HG03378 (cell line): ENCODE results near the gene SPACA7.
"Not testable (repeated sequence)": the region's sequence is repeated elsewhere in the genome, so short reads cannot be mapped to it uniquely, and the experiment has no call there.

Source experiments
- ATAC-seq: cut with Tn5 transposase; IDR thresholded peaks from one replicate; pipeline ENCODE4 v1.9.1; 2021; ENCODE audit warnings: mild to moderate bottlenecking, moderate library complexity; ENCODE audit not compliant: unreplicated experiment

SPACA7 gene

GRCh38 chr13:112349681-112350080, 26.5 kb upstream of the SPACA7 start:
- ATAC-seq, result no peak

- no peak for ATAC-seq
Measured at GRCh38 chr13:112350300-112350699, 25.9 kb upstream of the SPACA7 start.

GRCh38 chr13:112351825-112352224, 24.3 kb upstream of the SPACA7 start:
- no peak for ATAC-seq

GRCh38 chr13:112353856-112354255, 22.3 kb upstream of the SPACA7 start:
- ATAC-seq, result no peak

GRCh38 chr13:112354330-112355273, 21.6 kb upstream of the SPACA7 start:
- no peak for ATAC-seq

GRCh38 chr13:112355274-112355838, 20.8 kb upstream of the SPACA7 start:
- ATAC-seq, result no peak

GRCh38 chr13:112356190-112356589, 20.0 kb upstream of the SPACA7 start:
- no peak for ATAC-seq

GRCh38 chr13:112358156-112358555, 18.0 kb upstream of the SPACA7 start:
- no peak for ATAC-seq

GRCh38 chr13:112362021-112362420, 14.1 kb upstream of the SPACA7 start:
- no peak for ATAC-seq

- no peak for ATAC-seq
Measured at GRCh38 chr13:112363867-112364528, 12.2 kb upstream of the SPACA7 start.

- ATAC-seq, result no peak
Measured at GRCh38 chr13:112366907-112367646, 9.1 kb upstream of the SPACA7 start.

- ATAC-seq, result no peak
Measured at GRCh38 chr13:112368883-112369282, 7.3 kb upstream of the SPACA7 start.

GRCh38 chr13:112370311-112370710, 5.8 kb upstream of the SPACA7 start:
- ATAC-seq, result no peak

- no peak for ATAC-seq
Measured at GRCh38 chr13:112374271-112374670, 1.9 kb upstream of the SPACA7 start.

GRCh38 chr13:112391746-112392145, 15.6 kb downstream of the SPACA7 start:
- ATAC-seq, result no peak

GRCh38 chr13:112392719-112393118, 16.6 kb downstream of the SPACA7 start:
- ATAC-seq, result no peak

GRCh38 chr13:112395022-112395421, 18.9 kb downstream of the SPACA7 start:
- not testable (repeated sequence) for ATAC-seq

- not testable (repeated sequence) for ATAC-seq
Measured at GRCh38 chr13:112395941-112396340, 19.8 kb downstream of the SPACA7 start.

GRCh38 chr13:112397108-112397507, 21.0 kb downstream of the SPACA7 start:
- ATAC-seq, result no peak

- ATAC-seq, result not testable (repeated sequence)
Measured at GRCh38 chr13:112398347-112398746, 22.2 kb downstream of the SPACA7 start.

GRCh38 chr13:112409828-112410227, 33.7 kb downstream of the SPACA7 start:
- not testable (repeated sequence) for ATAC-seq
